Medulla oblongata (tissue), 1 donor: ENCODE data around the gene GJB4.
A peak's percentile ranks its signal among the peaks of the same experiment; 100 is the strongest.
"Not testable (repeated sequence)": the region's sequence is repeated elsewhere in the genome, so short reads cannot be mapped to it uniquely, and the experiment has no call there.

Experiments used
- DNase-seq: peaks from one replicate; pipeline ENCODE4 v3.0.0-alpha.2; 2015; ENCODE audit errors: extremely low spot score

The GJB4 gene

GRCh38 chr1:34746785-34747637 is 12.5 kb upstream of the GJB4 start:
- DNase-seq, result no peak

GRCh38 chr1:34747638-34747941 is 11.9 kb upstream of the GJB4 start:
- no peak for DNase-seq

- peak; percentile 18 for DNase-seq
These were observed 9.5 kb upstream of the GJB4 start for GRCh38 chr1:34749992-34750391.

- DNase-seq, result no peak
These were observed 8.9 kb upstream of the GJB4 start for GRCh38 chr1:34750610-34751009.

GRCh38 chr1:34753163-34753562 is 6.4 kb upstream of the GJB4 start:
- DNase-seq, result no peak

GRCh38 chr1:34754964-34755637 is 4.4 kb upstream of the GJB4 start, which contains the start of gene GJB5:
Gene GJB5 (plus strand): TSS chr1:34755047. CDS start chr1:34757331, 2,284 bp downstream.
- no peak for DNase-seq

- DNase-seq, result no peak
These were observed 3.6 kb upstream of the GJB4 start for GRCh38 chr1:34755961-34756360.

GRCh38 chr1:34757386-34757785 is 2.2 kb upstream of the GJB4 start:
- no peak for DNase-seq

- no peak for DNase-seq
These were observed 789 bp upstream of the GJB4 start for GRCh38 chr1:34758751-34759150.

GRCh38 chr1:34761176-34761761 is 1.7 kb downstream of the GJB4 start:
- DNase-seq, result no peak

GRCh38 chr1:34761776-34762307 is 2.3 kb downstream of the GJB4 start:
- DNase-seq, result no peak

- no peak for DNase-seq
These were observed 3.1 kb downstream of the GJB4 start for GRCh38 chr1:34762474-34763141.

- DNase-seq, result no peak
These were observed 3.7 kb downstream of the GJB4 start for GRCh38 chr1:34763142-34763781.

- DNase-seq, result no peak
These were observed 9.3 kb downstream of the GJB4 start for GRCh38 chr1:34768856-34769255.

GRCh38 chr1:34770891-34771504 is 11.5 kb downstream of the GJB4 start:
- DNase-seq, result no peak

GRCh38 chr1:34771573-34772371 is 12.2 kb downstream of the GJB4 start:
- no peak for DNase-seq

- DNase-seq, result not testable (repeated sequence)
These were observed 13.6 kb downstream of the GJB4 start for GRCh38 chr1:34773114-34773513.

GRCh38 chr1:34774957-34775356 is 15.4 kb downstream of the GJB4 start:
- DNase-seq, result peak; percentile 11

GRCh38 chr1:34776911-34777310 is 17.4 kb downstream of the GJB4 start:
- DNase-seq, result no peak
